HepG2 (cell line): Measurements from ENCODE around the gene SLC25A10. TPM values are rescaled to one million over a fixed set of nuclear protein-coding genes. Genes with fewer than 3 reads are reported as not detected.

Source experiments
- ARID2 ChIP-seq: sonication (generic); formaldehyde crosslinking; IDR thresholded peaks from 2 replicates; pipeline ENCODE4 v1.8.1; 2022; ENCODE audit warnings: mild to moderate bottlenecking, missing genetic modification reagents, borderline replicate concordance
- ATM ChIP-seq: fragments of 450-650 bp; IDR thresholded peaks from 2 replicates; pipeline ENCODE4 v1.7.1; 2017; ENCODE audit warnings: mild to moderate bottlenecking, borderline replicate concordance
- ATRX ChIP-seq: sonication (generic); formaldehyde crosslinking; IDR thresholded peaks from 2 replicates; pipeline ENCODE4 v1.4.0; 2020; ENCODE audit warnings: missing genetic modification reagents, borderline replicate concordance
- CAMTA2 ChIP-seq: sonication (generic); formaldehyde crosslinking; IDR thresholded peaks from 2 replicates; pipeline ENCODE4 v1.4.0; 2020; ENCODE audit warnings: mild to moderate bottlenecking, missing genetic modification reagents, borderline replicate concordance
- CSRNP1 ChIP-seq: sonication (generic); formaldehyde crosslinking; IDR thresholded peaks from 2 replicates; pipeline ENCODE4 v1.8.1; 2023; ENCODE audit warnings: mild to moderate bottlenecking, missing genetic modification reagents
- DNMT3B ChIP-seq: conservative IDR thresholded peaks from 2 replicates; pipeline ENCODE4 v1.6.1; 2016; ENCODE audit warnings: missing biosample characterization, control low read depth
- HDAC6 ChIP-seq: fragments of 200-600 bp; sonication (generic); IDR thresholded peaks from 2 replicates; pipeline ENCODE4 v1.7.0; 2017; ENCODE audit warnings: mild to moderate bottlenecking, antibody characterized with exemption, low read length, low read depth
- KLF11 ChIP-seq: IDR thresholded peaks from 2 replicates; pipeline ENCODE4 v1.6.1; 2016; ENCODE audit warnings: missing compliant biosample characterization
- MYC ChIP-seq: sonication (generic); formaldehyde crosslinking; IDR thresholded peaks from 2 replicates; pipeline ENCODE4 v1.9.0; 2021; ENCODE audit warnings: missing genetic modification reagents, borderline replicate concordance
- MZF1 ChIP-seq: sonication (generic); formaldehyde crosslinking; IDR thresholded peaks from 2 replicates; pipeline ENCODE4 v1.8.1; 2023; ENCODE audit warnings: mild to moderate bottlenecking, missing genetic modification reagents, borderline replicate concordance
- NCOA5 ChIP-seq: sonication (generic); formaldehyde crosslinking; IDR thresholded peaks from 2 replicates; pipeline ENCODE4 v1.4.0; 2020; ENCODE audit warnings: missing genetic modification reagents
- NR2C2 ChIP-seq: sonication (generic); formaldehyde crosslinking; IDR thresholded peaks from 2 replicates; pipeline ENCODE4 v1.4.0; 2020; ENCODE audit warnings: missing genetic modification reagents, mild to moderate bottlenecking, moderate library complexity, borderline replicate concordance
- PITX1 ChIP-seq: sonication (generic); formaldehyde crosslinking; IDR thresholded peaks from 2 replicates; pipeline ENCODE4 v1.5.1; 2020; ENCODE audit warnings: mild to moderate bottlenecking, missing genetic modification reagents
- PRMT3 ChIP-seq: sonication (generic); formaldehyde crosslinking; IDR thresholded peaks from 2 replicates; pipeline ENCODE4 v1.8.1; 2022; ENCODE audit warnings: low read depth, mild to moderate bottlenecking, moderate library complexity, missing genetic modification reagents, borderline replicate concordance
- TAF15 ChIP-seq: fragments of 200-400 bp; formaldehyde crosslinking; IDR thresholded peaks from one replicate; pipeline ENCODE4 v1.6.1; 2018; ENCODE audit warnings: mild to moderate bottlenecking, low read depth, low read length; ENCODE audit not compliant: poor library complexity, severe bottlenecking
- TBX3 ChIP-seq: fragments of 450-650 bp; IDR thresholded peaks from 2 replicates; pipeline ENCODE4 v1.6.1; 2017; ENCODE audit warnings: antibody characterized with exemption, mild to moderate bottlenecking, inconsistent platforms, borderline replicate concordance
- ZGPAT ChIP-seq: IDR thresholded peaks from 2 replicates; pipeline ENCODE4 v1.6.1; 2016; ENCODE audit warnings: mild to moderate bottlenecking
- ZMAT5 ChIP-seq: sonication (generic); formaldehyde crosslinking; IDR thresholded peaks from 2 replicates; pipeline ENCODE4 v1.5.0; 2020; ENCODE audit warnings: mild to moderate bottlenecking, low read depth, missing genetic modification reagents, borderline replicate concordance
- ZNF17 ChIP-seq: sonication (generic); formaldehyde crosslinking; IDR thresholded peaks from 2 replicates; pipeline ENCODE4 v1.5.0; 2020; ENCODE audit warnings: mild to moderate bottlenecking, missing genetic modification reagents
- ZNF274 ChIP-seq: sonication (generic); formaldehyde crosslinking; IDR thresholded peaks from 2 replicates; pipeline ENCODE4 v1.5.1; 2020; ENCODE audit warnings: mild to moderate bottlenecking, missing genetic modification reagents
- ZNF557 ChIP-seq: sonication (generic); formaldehyde crosslinking; IDR thresholded peaks from 2 replicates; pipeline ENCODE4 v1.4.0; 2020; ENCODE audit warnings: missing genetic modification reagents
- ZNF850 ChIP-seq: sonication (generic); formaldehyde crosslinking; conservative IDR thresholded peaks from 2 replicates; pipeline ENCODE4 v1.9.0; 2021; ENCODE audit warnings: mild to moderate bottlenecking, missing genetic modification reagents
- polyA plus RNA-seq, 8 experiments: library from polyadenylated mRNA; depleted of rRNA in 3 of 8; stranded (reverse) in 7 of 8; unstranded in 1 of 8; fragments of >200 nt; fragmentation: Illumina TruSeq in 4 of 8; extraction: Trizol in 4 of 8; gene quantifications; 2 replicates each; pipeline versions ENCODE4 v1.2.1 to v1.2.3, GENCODE V29; 2011 to 2016; ENCODE audit warnings: low read depth in 4 of 8, missing spikeins in 1 of 8, mixed read lengths in 1 of 8; ENCODE audit not compliant: insufficient read depth in 1 of 8
- total RNA-seq, 5 experiments: library from RNA; depleted of rRNA; stranded (reverse); fragments of >200 nt; fragmentation: Illumina TruSeq; extraction: Trizol; gene quantifications; 2 replicates each; pipeline ENCODE4 v1.2.3, GENCODE V29; 2016; ENCODE audit warnings: low read depth in 1 of 5
- TF ChIP-seq, protein P1 (sequence below): sonication (generic); formaldehyde crosslinking; IDR thresholded peaks from 2 replicates; pipeline ENCODE4 v1.4.0; 2020; ENCODE audit warnings: missing genetic modification reagents, borderline replicate concordance

SLC25A10 gene
- total and polyA plus RNA-seq, 2 of the 13 experiments (the other 11 are each of a cell fraction or from before 2014, with no cell fraction given), result 46.5 to 140 TPM

DNA sequence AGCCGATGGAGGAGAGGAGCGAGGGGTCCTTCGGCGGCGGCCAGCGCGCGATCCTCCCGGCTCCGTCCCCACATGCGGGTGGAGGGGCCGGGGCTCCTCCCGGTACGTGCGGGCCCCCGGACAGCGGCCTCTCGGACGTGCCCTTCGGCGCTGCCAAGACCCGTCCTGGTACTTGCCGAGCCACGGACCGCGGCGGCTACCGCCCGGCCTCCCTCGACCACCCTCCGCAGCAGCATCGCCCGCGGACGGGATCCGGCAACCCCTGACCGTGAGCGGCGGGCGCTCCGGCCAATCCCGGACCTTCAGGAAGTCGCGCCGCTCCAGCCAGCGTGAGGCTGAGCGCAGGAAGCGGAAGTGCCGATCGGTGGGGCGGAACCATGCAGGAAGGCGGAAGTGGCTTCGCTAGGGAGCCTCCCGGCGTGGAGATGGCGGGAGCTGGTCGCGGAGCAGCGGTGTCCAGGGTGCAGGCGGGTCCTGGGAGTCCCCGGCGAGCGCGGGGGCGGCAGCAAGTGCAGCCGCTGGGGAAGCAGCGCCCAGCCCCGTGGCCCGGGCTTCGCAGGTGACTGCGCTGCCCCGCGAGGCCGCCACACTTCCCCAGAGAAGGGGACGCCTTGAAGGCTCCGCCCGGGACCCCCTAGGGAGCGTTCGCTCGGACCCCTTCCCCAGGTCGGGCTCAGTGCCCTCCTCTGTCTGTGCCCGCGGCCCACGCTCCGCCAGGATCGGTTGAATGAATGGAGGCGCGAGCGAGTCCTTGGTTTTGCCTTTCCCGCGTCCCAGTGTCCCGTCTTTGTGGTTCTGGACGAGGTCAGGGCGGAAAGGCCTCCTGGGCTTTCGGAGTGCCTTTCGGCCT is 45.5 kb upstream of the SLC25A10 start, which contains the start of the genes CCDC137 and OXLD1 (continued):
- TF ChIP-seq CSRNP1 (CRISPR knock-in tag) (peak; percentile 78), MZF1 (CRISPR knock-in tag) (no peak), CAMTA2 (CRISPR knock-in tag) (0 out of 2 replicates have a peak, but pooled peaks have one; percentile 67), ZNF274 (CRISPR knock-in tag) (peak; percentile 94), ARID2 (CRISPR knock-in tag) (0 out of 2 replicates have a peak, but pooled peaks have one; percentile 16), HDAC6 (no peak), ZNF850 (CRISPR knock-in tag) (peak; percentile 45; the same call in 1 of the 2 replicates), NCOA5 (CRISPR knock-in tag) (no peak), ZGPAT (peak; percentile 76; the same call in 1 of the 2 replicates), ZNF557 (CRISPR knock-in tag) (peak; percentile 82; the same call in 1 of the 2 replicates), KLF11 (0 out of 2 replicates have a peak, but pooled peaks have one; percentile 65), PITX1 (CRISPR knock-in tag) (no peak), NR2C2 (CRISPR knock-in tag) (peak; percentile 96), DNMT3B (no peak), ATM (no peak), TAF15 (peak; percentile 90), PRMT3 (CRISPR knock-in tag) (no peak), ZNF17 (CRISPR knock-in tag) (0 out of 2 replicates have a peak, but pooled peaks have one; percentile 78), TBX3 (no peak), MYC (peak; percentile 93), ATRX (CRISPR knock-in tag) (no peak), ZMAT5 (CRISPR knock-in tag) (no peak)
- TF ChIP-seq, protein P1, sequence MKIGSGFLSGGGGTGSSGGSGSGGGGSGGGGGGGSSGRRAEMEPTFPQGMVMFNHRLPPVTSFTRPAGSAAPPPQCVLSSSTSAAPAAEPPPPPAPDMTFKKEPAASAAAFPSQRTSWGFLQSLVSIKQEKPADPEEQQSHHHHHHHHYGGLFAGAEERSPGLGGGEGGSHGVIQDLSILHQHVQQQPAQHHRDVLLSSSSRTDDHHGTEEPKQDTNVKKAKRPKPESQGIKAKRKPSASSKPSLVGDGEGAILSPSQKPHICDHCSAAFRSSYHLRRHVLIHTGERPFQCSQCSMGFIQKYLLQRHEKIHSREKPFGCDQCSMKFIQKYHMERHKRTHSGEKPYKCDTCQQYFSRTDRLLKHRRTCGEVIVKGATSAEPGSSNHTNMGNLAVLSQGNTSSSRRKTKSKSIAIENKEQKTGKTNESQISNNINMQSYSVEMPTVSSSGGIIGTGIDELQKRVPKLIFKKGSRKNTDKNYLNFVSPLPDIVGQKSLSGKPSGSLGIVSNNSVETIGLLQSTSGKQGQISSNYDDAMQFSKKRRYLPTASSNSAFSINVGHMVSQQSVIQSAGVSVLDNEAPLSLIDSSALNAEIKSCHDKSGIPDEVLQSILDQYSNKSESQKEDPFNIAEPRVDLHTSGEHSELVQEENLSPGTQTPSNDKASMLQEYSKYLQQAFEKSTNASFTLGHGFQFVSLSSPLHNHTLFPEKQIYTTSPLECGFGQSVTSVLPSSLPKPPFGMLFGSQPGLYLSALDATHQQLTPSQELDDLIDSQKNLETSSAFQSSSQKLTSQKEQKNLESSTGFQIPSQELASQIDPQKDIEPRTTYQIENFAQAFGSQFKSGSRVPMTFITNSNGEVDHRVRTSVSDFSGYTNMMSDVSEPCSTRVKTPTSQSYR (CRISPR knock-in tag), result no peak
